Fibroblast of lung (primary cell): ENCODE measurements around the gene SPG11. TPM values are rescaled to one million over a fixed set of nuclear protein-coding genes. Genes with fewer than 3 reads are reported as not detected.

ENCODE experiments used
- DNase-seq, 2 donors: peaks; one replicate each; pipeline versions ENCODE4 v3.0.0 to v3.0.0-alpha.2; 2010; ENCODE audit warnings: low read depth in 2 of 2
- H2AFZ ChIP-seq: 2 replicates; pipeline ENCODE4 v1.5.1; 2012; ENCODE audit warnings: low read length, control low read depth, inconsistent platforms
- H3K27ac ChIP-seq: 2 replicates; pipeline ENCODE4 v1.5.1; 2011; ENCODE audit warnings: low read length, control low read depth; ENCODE audit not compliant: insufficient read depth
- H3K27me3 ChIP-seq: 2 replicates; pipeline ENCODE4 v1.5.1; 2011; ENCODE audit warnings: mild to moderate bottlenecking, low read length; ENCODE audit not compliant: control insufficient read depth, insufficient read depth
- H3K36me3 ChIP-seq: 2 replicates; pipeline ENCODE4 v1.5.1; 2011; ENCODE audit warnings: low read length; ENCODE audit not compliant: control insufficient read depth, insufficient read depth
- H3K4me1 ChIP-seq: 2 replicates; pipeline ENCODE4 v1.5.1; 2011; ENCODE audit warnings: low read length; ENCODE audit not compliant: control insufficient read depth, insufficient read depth; ENCODE audit errors: extremely low read depth
- H3K4me2 ChIP-seq: 2 replicates; pipeline ENCODE4 v1.5.1; 2011; ENCODE audit warnings: low read length, control low read depth; ENCODE audit not compliant: insufficient read depth; ENCODE audit errors: extremely low read depth
- H3K4me3 ChIP-seq, 4 experiments: fragments of 200-600 bp in 1 of 4; sonication (generic) in 1 of 4; replicated peaks in 1 of 4; 2 replicates each; pipeline ENCODE4 v1.5.1; 2011 to 2016; ENCODE audit warnings: low read length in 4 of 4, low read depth in 3 of 4, mild to moderate bottlenecking in 3 of 4, control low read depth in 2 of 4, inconsistent platforms in 1 of 4, mixed read lengths in 1 of 4; ENCODE audit not compliant: insufficient read depth in 1 of 4; ENCODE audit errors: control extremely low read depth in 1 of 4
- H3K79me2 ChIP-seq: 2 replicates; pipeline ENCODE4 v1.5.1; 2012; ENCODE audit warnings: mild to moderate bottlenecking, low read length, inconsistent platforms; ENCODE audit not compliant: control insufficient read depth, insufficient read depth
- H3K9ac ChIP-seq: 2 replicates; pipeline ENCODE4 v1.5.1; 2011; ENCODE audit warnings: mild to moderate bottlenecking, low read length, control low read depth; ENCODE audit not compliant: insufficient read depth
- H3K9me3 ChIP-seq: 2 replicates; pipeline ENCODE4 v1.5.1; 2012; ENCODE audit warnings: low read depth, low read length; ENCODE audit not compliant: control insufficient read depth, insufficient read depth
- H4K20me1 ChIP-seq: 2 replicates; pipeline ENCODE4 v1.5.1; 2011; ENCODE audit warnings: low read length; ENCODE audit not compliant: control insufficient read depth, insufficient read depth; ENCODE audit errors: extremely low read depth
- CTCF ChIP-seq, 2 donors: IDR thresholded peaks in 1 of 2; conservative IDR thresholded peaks in 1 of 2; 1 replicate in 1 of 2; 2 replicates in 1 of 2; pipeline ENCODE4 v1.5.1; 2011 to 2012; ENCODE audit warnings: low read length in 2 of 2, control low read depth in 1 of 2, inconsistent platforms in 1 of 2, low read depth in 1 of 2, mild to moderate bottlenecking in 1 of 2
- EZH2 ChIP-seq: IDR thresholded peaks from 2 replicates; pipeline ENCODE4 v1.5.1; 2012; ENCODE audit warnings: low read length, control low read depth, mild to moderate bottlenecking; ENCODE audit errors: missing control alignments
- polyA plus RNA-seq, 2 donors: library from polyadenylated mRNA; depleted of rRNA in 1 of 2; stranded (reverse) in 1 of 2; unstranded in 1 of 2; fragments of >200 nt; gene quantifications; 2 replicates each; pipeline ENCODE4 v1.2.1, GENCODE V29; 2011 to 2012; ENCODE audit warnings: missing spikeins in 1 of 2
- total RNA-seq: library from RNA; depleted of rRNA; stranded (reverse); fragments of >200 nt; gene quantifications from 2 replicates; pipeline ENCODE4 v1.2.1, GENCODE V29; 2014

The SPG11 gene
- total and polyA plus RNA-seq, 2 donors (not counting 1 experiment from before 2014, with no cell fraction given), result 35.6 to 95.9 TPM

DNA sequence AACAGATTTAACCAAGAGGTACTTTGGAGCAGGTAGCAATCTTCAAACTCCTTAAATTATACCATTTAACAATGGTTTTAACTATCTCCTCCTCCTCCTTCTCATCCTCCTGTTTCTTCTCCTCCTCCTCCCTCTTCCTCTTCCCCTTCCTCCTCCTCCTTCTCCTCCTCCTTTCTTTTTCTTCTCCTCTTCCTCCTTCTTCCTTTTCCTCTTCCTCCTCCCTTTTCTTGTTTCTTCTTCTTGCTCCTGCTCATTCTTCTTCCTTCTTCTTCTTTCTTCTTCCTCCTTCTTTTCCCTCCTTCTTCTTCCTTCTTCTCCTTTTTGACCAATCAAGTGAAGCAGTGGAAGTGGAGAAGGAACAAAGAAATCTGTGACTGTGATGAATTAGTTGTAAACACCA lies 33.6 kb upstream of the SPG11 start:
- H3K79me2 ChIP-seq, result no peaks in the 10 kb centered on the region
- H4K20me1 ChIP-seq, result no peaks in the 10 kb centered on the region
- H3K9me3 ChIP-seq, result no peaks in the 10 kb centered on the region
- no peak overlapping the region for H3K4me3 ChIP-seq
- H3K4me1 ChIP-seq, result no peaks in the 10 kb centered on the region
- TF ChIP-seq CTCF (conservative IDR thresholded peaks at IDR 0.05 in 1 of 2, IDR thresholded peaks at IDR 0.05 in 1 of 2; ENCODE audit: low read depth in 1 of 2, low read length in 2 of 2), result no peak
- no peak for TF ChIP-seq EZH2
- H3K27ac ChIP-seq, result no peak overlapping the region
- H2AFZ ChIP-seq, result no peak overlapping the region
- no peaks in the 10 kb centered on the region for H3K36me3 ChIP-seq
- no peak overlapping the region for H3K9ac ChIP-seq
- DNase-seq, result no peak
- H3K4me2 ChIP-seq, result no peak overlapping the region
- peaks cover 9% of the 10 kb centered on the region for H3K27me3 ChIP-seq

GRCh38 chr15:44695294-44695693 lies 31.8 kb upstream of the SPG11 start:
- H3K79me2 ChIP-seq, result no peaks in the 10 kb centered on the region
- no peaks in the 10 kb centered on the region for H3K36me3 ChIP-seq
- no peak overlapping the region for H3K4me2 ChIP-seq
- H3K4me3 ChIP-seq, result no peak overlapping the region
- DNase-seq, result no peak
- H3K27ac ChIP-seq, result no peak overlapping the region
- no peak overlapping the region for H2AFZ ChIP-seq
- H3K9me3 ChIP-seq, result no peaks in the 10 kb centered on the region
- H3K4me1 ChIP-seq, result no peaks in the 10 kb centered on the region
- peaks cover 9% of the 10 kb centered on the region for H3K27me3 ChIP-seq
- H4K20me1 ChIP-seq, result no peaks in the 10 kb centered on the region
- H3K9ac ChIP-seq, result no peak overlapping the region
- no peak for TF ChIP-seq EZH2
- no peak for TF ChIP-seq CTCF (conservative IDR thresholded peaks at IDR 0.05 in 1 of 2, IDR thresholded peaks at IDR 0.05 in 1 of 2; ENCODE audit: low read depth in 1 of 2, low read length in 2 of 2)

GRCh38 chr15:44694416-44694815 lies 31.0 kb upstream of the SPG11 start:
- peaks cover 9% of the 10 kb centered on the region for H3K27me3 ChIP-seq
- no peaks in the 10 kb centered on the region for H4K20me1 ChIP-seq
- H3K4me1 ChIP-seq, result no peaks in the 10 kb centered on the region
- no peak overlapping the region for H2AFZ ChIP-seq
- TF ChIP-seq CTCF (conservative IDR thresholded peaks at IDR 0.05 in 1 of 2, IDR thresholded peaks at IDR 0.05 in 1 of 2; ENCODE audit: low read depth in 1 of 2, low read length in 2 of 2) (no peak), EZH2 (no peak)
- no peak overlapping the region for H3K4me3 ChIP-seq
- H3K9ac ChIP-seq, result no peak overlapping the region
- no peaks in the 10 kb centered on the region for H3K79me2 ChIP-seq
- no peak overlapping the region for H3K4me2 ChIP-seq
- H3K27ac ChIP-seq, result no peak overlapping the region
- DNase-seq, result peak in 1 of 2 donors; percentile 5
- no peaks in the 10 kb centered on the region for H3K9me3 ChIP-seq
- no peaks in the 10 kb centered on the region for H3K36me3 ChIP-seq
